ENCODE results near the gene PGM2L1.
A peak's percentile ranks its signal among the peaks of the same experiment; 100 is the strongest.

PGM2L1 gene

GRCh38 chr11:74400606-74401005 is 2.4 kb upstream of the PGM2L1 start:
- no peak for TF ChIP-seq CTCF (IDR thresholded peaks at IDR 0.05; ENCODE audit: insufficient read depth, low read depth, low read length, missing control alignments)
- no peak for DNase-seq (ENCODE audit: low read depth)

GRCh38 chr11:74397501-74398243 is 561 bp downstream of the PGM2L1 start:
- peak; percentile 13 for DNase-seq (ENCODE audit: low read depth)
- no peak for TF ChIP-seq CTCF (IDR thresholded peaks at IDR 0.05; ENCODE audit: insufficient read depth, low read depth, low read length, missing control alignments)
- peak overlapping the region; percentile 87 for H3K4me3 ChIP-seq (ENCODE audit: low read depth, low read length)

More at GRCh38 chr11:74400606-74401005, 2.4 kb upstream of the PGM2L1 start:
- no peak overlapping the region for H3K4me3 ChIP-seq (ENCODE audit: low read depth, low read length)

GRCh38 chr11:74392256-74392655 is 6.0 kb downstream of the PGM2L1 start:
- no peak for DNase-seq (ENCODE audit: low read depth)
- H3K4me3 ChIP-seq (ENCODE audit: low read depth, low read length), result no peak overlapping the region
- TF ChIP-seq CTCF (IDR thresholded peaks at IDR 0.05; ENCODE audit: insufficient read depth, low read depth, low read length, missing control alignments), result no peak

- no peak for DNase-seq (ENCODE audit: low read depth)
- TF ChIP-seq CTCF (IDR thresholded peaks at IDR 0.05; ENCODE audit: insufficient read depth, low read depth, low read length, missing control alignments), result no peak
- H3K4me3 ChIP-seq (ENCODE audit: low read depth, low read length), result no peak overlapping the region
Measured at GRCh38 chr11:74391193-74391592, 7.0 kb downstream of the PGM2L1 start.

GRCh38 chr11:74390697-74391096 is 7.5 kb downstream of the PGM2L1 start:
- DNase-seq (ENCODE audit: low read depth), result no peak
- TF ChIP-seq CTCF (IDR thresholded peaks at IDR 0.05; ENCODE audit: insufficient read depth, low read depth, low read length, missing control alignments), result no peak
- no peak overlapping the region for H3K4me3 ChIP-seq (ENCODE audit: low read depth, low read length)

GRCh38 chr11:74388678-74389327 is 9.4 kb downstream of the PGM2L1 start:
- DNase-seq (ENCODE audit: low read depth), result peak; percentile 58
- TF ChIP-seq CTCF (IDR thresholded peaks at IDR 0.05; ENCODE audit: insufficient read depth, low read depth, low read length, missing control alignments), result peak; percentile 67
- no peak overlapping the region for H3K4me3 ChIP-seq (ENCODE audit: low read depth, low read length)

Data from GM12865 (cell line).